ENCODE data around the gene CCL1.

The CCL1 gene

GRCh38 chr17:34384822-34385605 is 22.0 kb upstream of the CCL1 start:
- 0 out of 2 replicates have a peak overlapping the region, but pooled peaks have one; percentile 7 for H3K4me2 ChIP-seq
- H3K4me1 ChIP-seq, result peaks cover 93% of the 10 kb centered on the region
- H3K36me3 ChIP-seq, result no peaks in the 10 kb centered on the region
- H3K9me3 ChIP-seq, result no peaks in the 10 kb centered on the region
- no peak overlapping the region for H3K27ac ChIP-seq
- H3K27me3 ChIP-seq, result no peaks in the 10 kb centered on the region
- no peaks in the 10 kb centered on the region for H4K20me1 ChIP-seq
- TF ChIP-seq Cebpa-rat (IDR thresholded peaks at IDR 0.05), result no peak
- H3K9ac ChIP-seq, result no peak overlapping the region
- no peak overlapping the region for H3K4me3 ChIP-seq

GRCh38 chr17:34384271-34384670 is 21.2 kb upstream of the CCL1 start:
- TF ChIP-seq Cebpa-rat (IDR thresholded peaks at IDR 0.05), result no peak

GRCh38 chr17:34383216-34383615 is 20.2 kb upstream of the CCL1 start:
- no peak overlapping the region; the same call in 1 of the 2 replicates for H3K9ac ChIP-seq
- no peaks in the 10 kb centered on the region for H3K36me3 ChIP-seq
- H3K4me3 ChIP-seq, result no peak overlapping the region
- no peaks in the 10 kb centered on the region for H3K9me3 ChIP-seq
- peak overlapping the region; percentile 70 for H3K27ac ChIP-seq
- H3K27me3 ChIP-seq, result no peaks in the 10 kb centered on the region
- H4K20me1 ChIP-seq, result no peaks in the 10 kb centered on the region
- peaks cover 93% of the 10 kb centered on the region for H3K4me1 ChIP-seq
- no peak for TF ChIP-seq Cebpa-rat (IDR thresholded peaks at IDR 0.05)
- peak overlapping the region; percentile 64 for H3K4me2 ChIP-seq

More at GRCh38 chr17:34384271-34384670, 21.2 kb upstream of the CCL1 start:
- Histone ChIP-seq H3K4me3 (no peak overlapping the region), H3K9me3 (no peaks in the 10 kb centered on the region), H3K4me2 (no peak overlapping the region), H3K36me3 (no peaks in the 10 kb centered on the region), H3K27me3 (no peaks in the 10 kb centered on the region), H3K27ac (no peak overlapping the region), H3K9ac (no peak overlapping the region), H4K20me1 (no peaks in the 10 kb centered on the region), H3K4me1 (peaks cover 93% of the 10 kb centered on the region)

- Histone ChIP-seq H3K36me3 (no peaks in the 10 kb centered on the region), H3K4me2 (peak overlapping the region; percentile 64), H3K4me1 (peaks cover 93% of the 10 kb centered on the region), H4K20me1 (no peaks in the 10 kb centered on the region), H3K4me3 (no peak overlapping the region), H3K27me3 (no peaks in the 10 kb centered on the region), H3K9me3 (no peaks in the 10 kb centered on the region), H3K27ac (peak overlapping the region; percentile 72), H3K9ac (peak overlapping the region; percentile 36; the same call in 1 of the 2 replicates)
- no peak for TF ChIP-seq Cebpa-rat (IDR thresholded peaks at IDR 0.05)
Measured at GRCh38 chr17:34382621-34383124, 19.6 kb upstream of the CCL1 start.

- Histone ChIP-seq H3K9me3 (no peaks in the 10 kb centered on the region), H3K27me3 (no peaks in the 10 kb centered on the region), H3K9ac (no peak overlapping the region), H3K4me3 (no peak overlapping the region), H3K27ac (no peak overlapping the region), H3K4me1 (peaks cover 73% of the 10 kb centered on the region), H3K36me3 (no peaks in the 10 kb centered on the region), H3K4me2 (peak overlapping the region; percentile 62), H4K20me1 (no peaks in the 10 kb centered on the region)
- no peak for TF ChIP-seq Cebpa-rat (IDR thresholded peaks at IDR 0.05)
Measured at GRCh38 chr17:34379868-34380267, 16.8 kb upstream of the CCL1 start.

- no peak for TF ChIP-seq Cebpa-rat (IDR thresholded peaks at IDR 0.05)
- Histone ChIP-seq H3K9me3 (no peaks in the 10 kb centered on the region), H3K36me3 (no peaks in the 10 kb centered on the region), H3K27me3 (no peaks in the 10 kb centered on the region), H3K4me3 (no peak overlapping the region), H3K27ac (no peak overlapping the region), H4K20me1 (no peaks in the 10 kb centered on the region), H3K4me2 (peak overlapping the region; percentile 62), H3K9ac (no peak overlapping the region), H3K4me1 (peaks cover 68% of the 10 kb centered on the region)
Measured at GRCh38 chr17:34378664-34379101, 15.7 kb upstream of the CCL1 start.

GRCh38 chr17:34377078-34377823 is 14.2 kb upstream of the CCL1 start:
- Histone ChIP-seq H4K20me1 (no peaks in the 10 kb centered on the region), H3K4me2 (peak overlapping the region; percentile 62), H3K9ac (no peak overlapping the region), H3K9me3 (no peaks in the 10 kb centered on the region), H3K4me3 (no peak overlapping the region), H3K36me3 (no peaks in the 10 kb centered on the region), H3K27me3 (no peaks in the 10 kb centered on the region), H3K4me1 (peaks cover 54% of the 10 kb centered on the region), H3K27ac (no peak overlapping the region)
- no peak for TF ChIP-seq Cebpa-rat (IDR thresholded peaks at IDR 0.05)

GRCh38 chr17:34375426-34375997 is 12.5 kb upstream of the CCL1 start:
- Histone ChIP-seq H3K27ac (no peak overlapping the region), H3K36me3 (no peaks in the 10 kb centered on the region)

GRCh38 chr17:34374457-34374856 is 11.4 kb upstream of the CCL1 start:
- no peaks in the 10 kb centered on the region for H3K27me3 ChIP-seq
- no peak overlapping the region for H3K4me3 ChIP-seq
- H3K9me3 ChIP-seq, result no peaks in the 10 kb centered on the region
- H3K4me2 ChIP-seq, result no peak overlapping the region
- H3K9ac ChIP-seq, result no peak overlapping the region
- no peak overlapping the region for H3K27ac ChIP-seq
- no peak for TF ChIP-seq Cebpa-rat (IDR thresholded peaks at IDR 0.05)
- H3K4me1 ChIP-seq, result peaks cover 46% of the 10 kb centered on the region
- no peaks in the 10 kb centered on the region for H4K20me1 ChIP-seq
- H3K36me3 ChIP-seq, result no peaks in the 10 kb centered on the region

More at GRCh38 chr17:34375426-34375997, 12.5 kb upstream of the CCL1 start:
- Histone ChIP-seq H3K4me2 (no peak overlapping the region), H3K4me1 (peaks cover 48% of the 10 kb centered on the region), H3K4me3 (no peak overlapping the region), H3K27me3 (no peaks in the 10 kb centered on the region), H3K9me3 (no peaks in the 10 kb centered on the region), H4K20me1 (no peaks in the 10 kb centered on the region), H3K9ac (no peak overlapping the region)
- no peak for TF ChIP-seq Cebpa-rat (IDR thresholded peaks at IDR 0.05)

Measured in BLaER1 (cell line).